H1 (cell line): Measurements from ENCODE around the gene FOXK1. TPM values are rescaled to one million over a fixed set of nuclear protein-coding genes. Genes with fewer than 3 reads are reported as not detected.

Source experiments
- CTCF ChIA-PET: fragments of 300-600 bp; sonication (Branson Sonifier 250); formaldehyde crosslinking; loops from one replicate; lab custom pipeline; 2021; ENCODE audit not compliant: partially characterized antibody; lab: Charles Lee
- POLR2A ChIA-PET: fragments of 300-600 bp; sonication (Branson Sonifier 250); formaldehyde crosslinking; loops from one replicate; lab custom pipeline; 2021; ENCODE audit warnings: inconsistent platforms; ENCODE audit not compliant: partially characterized antibody; lab: Charles Lee
- DNase-seq, 2 experiments: peaks; one replicate each; pipeline versions ENCODE4 v3.0.0 to v3.0.0-alpha.2; 2010 to 2022; ENCODE audit warnings: low spot score in 2 of 2, low read depth in 1 of 2, mixed read lengths in 1 of 2
- FAIRE-seq: peaks from 2 replicates; lab custom pipeline; 2011; peaks lifted over from hg19 to GRCh38; lab: Jason Lieb, UNC
- H2AFZ ChIP-seq: 2 replicates; pipeline ENCODE4 v1.8.1; 2012; ENCODE audit warnings: low read length, inconsistent platforms
- H2AK5ac ChIP-seq: 2 replicates; pipeline ENCODE4 v1.6.1; 2013; ENCODE audit warnings: low read depth, low read length
- H2BK120ac ChIP-seq: replicated peaks from 2 replicates; pipeline ENCODE3; 2013; ENCODE audit warnings: low read depth, low read length, inconsistent platforms
- H2BK12ac ChIP-seq: 2 replicates; pipeline ENCODE4 v1.6.1; 2013; ENCODE audit warnings: low read depth, low read length
- H2BK15ac ChIP-seq: 2 replicates; pipeline ENCODE4 v1.6.1; 2013; ENCODE audit warnings: low read length
- H2BK20ac ChIP-seq: 2 replicates; pipeline ENCODE4 v1.6.1; 2013; ENCODE audit warnings: low read length
- H2BK5ac ChIP-seq: 2 replicates; pipeline ENCODE4 v1.6.1; 2013; ENCODE audit warnings: low read depth, low read length
- H3K14ac ChIP-seq: 2 replicates; pipeline ENCODE4 v1.6.1; 2013; ENCODE audit warnings: inconsistent platforms; ENCODE audit not compliant: insufficient read length
- H3K18ac ChIP-seq: 2 replicates; pipeline ENCODE4 v1.6.1; 2013; ENCODE audit warnings: low read length; ENCODE audit errors: extremely low read depth
- H3K23ac ChIP-seq: 2 replicates; pipeline ENCODE4 v1.6.1; 2013; ENCODE audit warnings: inconsistent platforms; ENCODE audit not compliant: insufficient read length
- H3K23me2 ChIP-seq: 2 replicates; pipeline ENCODE4 v1.6.1; 2013; ENCODE audit warnings: low read depth, low read length
- H3K27ac ChIP-seq: 2 replicates; pipeline ENCODE4 v1.6.1; 2011; ENCODE audit warnings: low read depth, low read length, inconsistent platforms
- H3K27me3 ChIP-seq, 4 experiments: replicated peaks in 1 of 4; 1 replicate in 1 of 4; 2 replicates in 3 of 4; pipeline versions ENCODE4 v1.6.1 to v1.8.1; 2011 to 2013; ENCODE audit warnings: low read length in 3 of 4, mild to moderate bottlenecking in 3 of 4, inconsistent platforms in 2 of 4, mixed read lengths in 2 of 4, moderate library complexity in 1 of 4; ENCODE audit not compliant: control insufficient read depth in 3 of 4, insufficient read depth in 3 of 4; ENCODE audit errors: extremely low read depth in 1 of 4
- H3K36me3 ChIP-seq, 4 experiments: 2 replicates each; pipeline versions ENCODE4 v1.6.1 to v1.8.1; 2011 to 2013; ENCODE audit warnings: mild to moderate bottlenecking in 4 of 4, low read length in 3 of 4, moderate library complexity in 2 of 4, control low read depth in 1 of 4, inconsistent platforms in 1 of 4; ENCODE audit not compliant: insufficient read depth in 4 of 4, control insufficient read depth in 2 of 4
- H3K4ac ChIP-seq: replicated peaks from 2 replicates; pipeline ENCODE3; 2013; ENCODE audit warnings: low read length, low read depth, mixed read lengths, inconsistent platforms; ENCODE audit not compliant: insufficient read length
- H3K4me1 ChIP-seq, 4 experiments: replicated peaks in 1 of 4; 1 replicate in 1 of 4; 2 replicates in 3 of 4; pipeline versions ENCODE4 v1.6.1 to v1.8.1; 2011 to 2013; ENCODE audit warnings: low read length in 3 of 4, inconsistent platforms in 2 of 4, mixed read lengths in 1 of 4; ENCODE audit not compliant: insufficient read depth in 4 of 4, control insufficient read depth in 3 of 4
- H3K4me2 ChIP-seq, 2 experiments: 2 replicates each; pipeline versions ENCODE4 v1.6.1 to v1.8.1; 2011 to 2013; ENCODE audit warnings: low read depth in 2 of 2, low read length in 2 of 2, control low read depth in 1 of 2, inconsistent platforms in 1 of 2, mild to moderate bottlenecking in 1 of 2; ENCODE audit not compliant: insufficient read depth in 1 of 2
- H3K4me3 ChIP-seq, 4 experiments: fragments of 200-600, 300-600 bp in 1 of 4; sonication (generic), shearing (Covaris generic), sonication (Bioruptor Twin) in 1 of 4; 2 replicates each; pipeline versions ENCODE4 v1.5.1 to v1.8.1; 2011 to 2016; ENCODE audit warnings: low read length in 4 of 4, low read depth in 3 of 4, control low read depth in 2 of 4, inconsistent platforms in 2 of 4, mild to moderate bottlenecking in 2 of 4, mixed read lengths in 1 of 4, moderate library complexity in 1 of 4; ENCODE audit not compliant: insufficient read depth in 2 of 4; ENCODE audit errors: extremely low read depth in 1 of 4
- H3K56ac ChIP-seq: replicated peaks from 2 replicates; pipeline ENCODE3; 2013; ENCODE audit warnings: low read depth, mild to moderate bottlenecking, mixed read lengths, low read length, inconsistent platforms; ENCODE audit not compliant: insufficient read length
- H3K79me1 ChIP-seq: 2 replicates; pipeline ENCODE4 v1.6.1; 2013; ENCODE audit warnings: low read depth, low read length, control low read depth
- H3K79me2 ChIP-seq, 2 experiments: 2 replicates each; pipeline versions ENCODE4 v1.6.1 to v1.8.1; 2012 to 2013; ENCODE audit warnings: low read length in 2 of 2, mild to moderate bottlenecking in 2 of 2, inconsistent platforms in 1 of 2; ENCODE audit not compliant: insufficient read depth in 2 of 2, control insufficient read depth in 1 of 2
- H3K9ac ChIP-seq, 4 experiments: replicated peaks in 1 of 4; 1 replicate in 1 of 4; 2 replicates in 3 of 4; pipeline versions ENCODE4 v1.6.1 to v1.8.1; 2011 to 2013; ENCODE audit warnings: low read depth in 3 of 4, low read length in 3 of 4, control low read depth in 2 of 4, mild to moderate bottlenecking in 2 of 4, moderate library complexity in 2 of 4, inconsistent platforms in 1 of 4; ENCODE audit errors: extremely low read depth in 1 of 4
- H3K9me3 ChIP-seq, 2 experiments: 2 replicates each; pipeline versions ENCODE4 v1.6.1 to v1.8.1; 2012 to 2013; ENCODE audit warnings: mild to moderate bottlenecking in 2 of 2, moderate library complexity in 2 of 2, control low read depth in 1 of 2, inconsistent platforms in 1 of 2, low read depth in 1 of 2, low read length in 1 of 2, mixed read lengths in 1 of 2; ENCODE audit not compliant: insufficient read depth in 2 of 2
- H4K20me1 ChIP-seq, 2 experiments: replicated peaks in 1 of 2; 2 replicates each; pipeline versions ENCODE3 to v1.8.1; 2011 to 2013; ENCODE audit warnings: inconsistent platforms in 2 of 2, low read length in 2 of 2, mild to moderate bottlenecking in 1 of 2; ENCODE audit not compliant: insufficient read depth in 2 of 2, control insufficient read depth in 1 of 2
- H4K5ac ChIP-seq: 2 replicates; pipeline ENCODE4 v1.6.1; 2013; ENCODE audit warnings: low read length, low read depth, mixed read lengths, inconsistent platforms; ENCODE audit not compliant: insufficient read length
- H4K8ac ChIP-seq: 2 replicates; pipeline ENCODE4 v1.8.0; 2013; ENCODE audit warnings: mild to moderate bottlenecking, moderate library complexity, low read length, inconsistent platforms; ENCODE audit not compliant: insufficient read depth; ENCODE audit errors: extremely low read depth
- H4K91ac ChIP-seq: replicated peaks from 2 replicates; pipeline ENCODE3; 2013; ENCODE audit warnings: low read length, mixed read lengths, inconsistent platforms; ENCODE audit not compliant: insufficient read length
- CBX8 ChIP-seq: fragments of 300-800, 300-1000 bp; sonication (generic); IDR thresholded peaks from 2 replicates; pipeline ENCODE4 v1.7.1; 2016; ENCODE audit warnings: low read depth, low read length, borderline replicate concordance
- CHD2 ChIP-seq: IDR thresholded peaks from 2 replicates; pipeline ENCODE4 v1.6.1; 2012; ENCODE audit warnings: low read length, improper control_type of control experiment
- CTCF ChIP-seq, 3 experiments: IDR thresholded peaks; 1 replicate in 2 of 3; 2 replicates in 1 of 3; pipeline versions ENCODE4 v1.5.1 to v1.6.1; 2011; ENCODE audit warnings: low read length in 3 of 3, mild to moderate bottlenecking in 3 of 3, inconsistent platforms in 2 of 3, low read depth in 1 of 3, moderate library complexity in 1 of 3; ENCODE audit not compliant: insufficient read depth in 1 of 3; ENCODE audit errors: control extremely low read depth in 1 of 3
- KDM4A ChIP-seq: IDR thresholded peaks from one replicate; pipeline ENCODE4 v1.7.1; 2012; ENCODE audit warnings: low read depth, mild to moderate bottlenecking, moderate library complexity, low read length, inconsistent platforms; ENCODE audit not compliant: severe bottlenecking
- SP4 ChIP-seq: IDR thresholded peaks from 2 replicates; pipeline ENCODE4 v1.6.1; 2012; ENCODE audit warnings: low read length, inconsistent platforms
- WGBS, 2 experiments: shearing (Covaris generic) in 1 of 2; methylation state at CpG; one replicate each; pipeline versions ENCODE4 v1.1.6 to v1.1.7; 2013 to 2015; ENCODE audit warnings: low lambda C conversion rate in 2 of 2, mixed read lengths in 2 of 2, inconsistent platforms in 1 of 2, low coverage in 1 of 2, missing lambda C conversion rate in 1 of 2; ENCODE audit not compliant: insufficient replicate concordance in 2 of 2, insufficient coverage in 1 of 2, insufficient read length in 1 of 2; ENCODE audit errors: extremely low coverage in 1 of 2, missing lambda C conversion rate in 1 of 2; 5-methylcytosine and 5-hydroxymethylcytosine counted together
- polyA plus RNA-seq, 7 experiments: library from polyadenylated mRNA; depleted of rRNA in 3 of 7; stranded (reverse) in 5 of 7; unstranded in 2 of 7; fragments of >200 nt in 5 of 7; fragments of 200-250 nt in 2 of 7; gene quantifications; 1 replicate in 5 of 7; 2 replicates in 1 of 7; 4 replicates in 1 of 7; pipeline versions ENCODE4 v1.2.1 to v1.2.3, GENCODE V29; 2011 to 2013; ENCODE audit warnings: missing spikeins in 2 of 7, mixed read lengths in 2 of 7
- total RNA-seq: library from RNA; stranded (reverse); fragmentation: NEBNext Ultra II Directional; extraction: Animal tissue kit (Norgen Biotek cat#: 25700); gene quantifications from 2 replicates; pipeline ENCODE4 v1.2.1, GENCODE V29; 2021

FOXK1 gene
- total and polyA plus RNA-seq, 2 of the 8 experiments (the other 6 are each of a cell fraction or from before 2014, with no cell fraction given), result 2.0 to 8.5 TPM

- FAIRE-seq (no peak), DNase-seq (no peak)
- Histone ChIP-seq H4K91ac (no peak overlapping the region), H2BK120ac (no peak overlapping the region), H3K18ac (no peak overlapping the region), H3K79me2 (peaks cover 0 to 3% of the 10 kb centered on the region in 2 experiments; a peak in 1 of 4 replicates), H2BK20ac (no peak overlapping the region), H3K23ac (no peak overlapping the region), H4K5ac (no peak overlapping the region), H2BK12ac (no peak overlapping the region), H3K4me1 (no peaks in the 10 kb centered on the region), H3K9me3 (peaks cover 0 to 2% of the 10 kb centered on the region in 2 experiments; a peak in 1 of 4 replicates), H3K9ac (no peak overlapping the region), H3K23me2 (no peaks in the 10 kb centered on the region), H2BK15ac (no peak overlapping the region), H2AFZ (no peak overlapping the region), H3K4me2 (no peak overlapping the region), H3K79me1 (peaks cover 8% of the 10 kb centered on the region), H3K4me3 (no peak overlapping the region), H3K4ac (no peak overlapping the region), H3K36me3 (no peaks in the 10 kb centered on the region), H2BK5ac (no peak overlapping the region), H2AK5ac (no peak overlapping the region), H3K56ac (no peak overlapping the region), H3K27ac (no peak overlapping the region), H4K20me1 (peaks cover 12 to 26% of the 10 kb centered on the region in 2 experiments), H4K8ac (no peak overlapping the region), H3K27me3 (no peaks in the 10 kb centered on the region), H3K14ac (no peak overlapping the region)
- ChIA-PET CTCF (interaction anchor here (0.6 to 1.1 kb wide), 2 partner anchors 31 to 71 kb away, joined by 3 read pairs; no protein-coding TSS in a partner anchor), POLR2A (no interaction called here)
- WGBS, 2 experiments, result 93% methylated on average over 20 of the region's 20 CpGs; no CpG with 5 or more reads in 1 of the 2 experiments
- TF ChIP-seq CHD2 (no peak), CBX8 (no peak), SP4 (no peak), KDM4A (no peak), CTCF (IDR thresholded peaks at IDR 0.05; ENCODE audit: control extremely low read depth in 1 of 3, insufficient read depth in 1 of 3, low read depth in 1 of 3, low read length in 3 of 3) (no peak)
Observed at GRCh38 chr7:4722308-4722707, 40.2 kb downstream of the FOXK1 start.
